ENCODE data around the gene FAF1. TPM values are rescaled to one million over a fixed set of nuclear protein-coding genes. Genes with fewer than 3 reads are reported as not detected.

Gene FAF1
- total and polyA plus RNA-seq, 9 of the 15 experiments (the other 6 are each of a cell fraction or from before 2014, with no cell fraction given): 48.7 to 225 (median 118) TPM

DNA sequence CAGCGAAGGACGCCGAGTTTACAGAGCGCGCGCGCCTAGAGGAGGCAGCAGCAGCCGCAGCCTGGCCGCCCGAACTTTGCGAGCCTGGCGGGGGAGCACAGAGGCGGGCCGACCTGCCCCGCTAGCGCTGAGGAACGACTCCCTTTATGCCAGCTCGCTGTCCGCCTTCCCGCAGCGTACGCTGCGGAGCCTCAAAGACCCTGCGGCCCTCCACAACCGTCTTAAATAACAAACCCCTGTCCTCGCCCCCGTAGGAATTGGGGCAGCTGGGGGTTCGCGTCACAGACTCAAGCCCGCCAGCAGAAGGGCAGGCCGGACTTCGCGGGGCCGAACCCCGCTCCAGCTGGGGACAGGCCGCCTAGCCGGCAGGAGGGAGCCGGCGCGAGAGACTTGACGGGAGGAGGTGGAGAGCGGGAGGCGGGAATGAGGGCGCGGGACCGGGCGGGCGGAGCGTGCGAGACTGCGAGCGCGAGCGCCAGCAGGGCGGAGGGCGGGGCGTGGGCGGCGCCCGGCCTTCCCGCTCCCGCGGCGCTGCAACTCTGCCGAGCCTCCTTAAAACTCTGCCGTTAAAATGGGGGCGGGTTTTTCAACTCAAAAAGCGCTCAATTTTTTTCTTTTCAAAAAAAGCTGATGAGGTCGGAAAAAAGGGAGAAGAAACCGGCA, 8.2 kb upstream of the FAF1 start (continued):
- TF ChIP-seq ARID3B (CRISPR knock-in tag; IDR thresholded peaks at IDR 0.05; ENCODE audit: borderline replicate concordance) (no peak), CXXC5 (CRISPR knock-in tag; IDR thresholded peaks at IDR 0.05) (peak; percentile 96), SOX6 (IDR thresholded peaks at IDR 0.05) (peak; percentile 47; the same call in 1 of the 2 replicates), STAT5B (CRISPR knock-in tag; IDR thresholded peaks at IDR 0.05) (no peak), ZBTB33 (CRISPR knock-in tag; IDR thresholded peaks at IDR 0.05) (no peak; the same call in 1 of the 2 replicates), SMAD3 (CRISPR knock-in tag; conservative IDR thresholded peaks at IDR 0.05) (0 out of 2 replicates have a peak, but pooled peaks have one; percentile 5), BCOR (IDR thresholded peaks at IDR 0.05) (peak; percentile 45), IRF2 (CRISPR knock-in tag; IDR thresholded peaks at IDR 0.05) (no peak), ZZZ3 (IDR thresholded peaks at IDR 0.05) (no peak), LEF1 (IDR thresholded peaks at IDR 0.05) (0 out of 2 replicates have a peak, but pooled peaks have one; percentile 17), NFIC (IDR thresholded peaks at IDR 0.05) (peak; percentile 41), HDAC2 (IDR thresholded peaks at IDR 0.05) (no peak; the same call in 1 of the 2 replicates), SAFB2 (IDR thresholded peaks at IDR 0.05; ENCODE audit: borderline replicate concordance, low read depth, low read length, severe bottlenecking) (no peak), GTF2E2 (tag; IDR thresholded peaks at IDR 0.05) (peak; percentile 94), BCL6 (CRISPR knock-in tag; IDR thresholded peaks at IDR 0.05) (no peak), SAFB (IDR thresholded peaks at IDR 0.05; ENCODE audit: borderline replicate concordance, low read depth, low read length) (no peak), CTBP1 (IDR thresholded peaks at IDR 0.05; ENCODE audit: borderline replicate concordance) (peak; percentile 96), MCM2 (IDR thresholded peaks at IDR 0.05; ENCODE audit: low read depth) (no peak), IFI16 (CRISPR knock-in tag; IDR thresholded peaks at IDR 0.05) (no peak)
- TF ChIP-seq, protein P1, sequence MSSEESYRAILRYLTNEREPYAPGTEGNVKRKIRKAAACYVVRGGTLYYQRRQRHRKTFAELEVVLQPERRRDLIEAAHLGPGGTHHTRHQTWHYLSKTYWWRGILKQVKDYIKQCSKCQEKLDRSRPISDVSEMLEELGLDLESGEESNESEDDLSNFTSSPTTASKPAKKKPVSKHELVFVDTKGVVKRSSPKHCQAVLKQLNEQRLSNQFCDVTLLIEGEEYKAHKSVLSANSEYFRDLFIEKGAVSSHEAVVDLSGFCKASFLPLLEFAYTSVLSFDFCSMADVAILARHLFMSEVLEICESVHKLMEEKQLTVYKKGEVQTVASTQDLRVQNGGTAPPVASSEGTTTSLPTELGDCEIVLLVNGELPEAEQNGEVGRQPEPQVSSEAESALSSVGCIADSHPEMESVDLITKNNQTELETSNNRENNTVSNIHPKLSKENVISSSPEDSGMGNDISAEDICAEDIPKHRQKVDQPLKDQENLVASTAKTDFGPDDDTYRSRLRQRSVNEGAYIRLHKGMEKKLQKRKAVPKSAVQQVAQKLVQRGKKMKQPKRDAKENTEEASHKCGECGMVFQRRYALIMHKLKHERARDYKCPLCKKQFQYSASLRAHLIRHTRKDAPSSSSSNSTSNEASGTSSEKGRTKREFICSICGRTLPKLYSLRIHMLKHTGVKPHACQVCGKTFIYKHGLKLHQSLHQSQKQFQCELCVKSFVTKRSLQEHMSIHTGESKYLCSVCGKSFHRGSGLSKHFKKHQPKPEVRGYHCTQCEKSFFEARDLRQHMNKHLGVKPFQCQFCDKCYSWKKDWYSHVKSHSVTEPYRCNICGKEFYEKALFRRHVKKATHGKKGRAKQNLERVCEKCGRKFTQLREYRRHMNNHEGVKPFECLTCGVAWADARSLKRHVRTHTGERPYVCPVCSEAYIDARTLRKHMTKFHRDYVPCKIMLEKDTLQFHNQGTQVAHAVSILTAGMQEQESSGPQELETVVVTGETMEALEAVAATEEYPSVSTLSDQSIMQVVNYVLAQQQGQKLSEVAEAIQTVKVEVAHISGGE (CRISPR knock-in tag; IDR thresholded peaks at IDR 0.05): peak in 1 of 3 experiments; percentile 59; a peak in 2 of 6 replicates
- TF ChIP-seq, protein P2, sequence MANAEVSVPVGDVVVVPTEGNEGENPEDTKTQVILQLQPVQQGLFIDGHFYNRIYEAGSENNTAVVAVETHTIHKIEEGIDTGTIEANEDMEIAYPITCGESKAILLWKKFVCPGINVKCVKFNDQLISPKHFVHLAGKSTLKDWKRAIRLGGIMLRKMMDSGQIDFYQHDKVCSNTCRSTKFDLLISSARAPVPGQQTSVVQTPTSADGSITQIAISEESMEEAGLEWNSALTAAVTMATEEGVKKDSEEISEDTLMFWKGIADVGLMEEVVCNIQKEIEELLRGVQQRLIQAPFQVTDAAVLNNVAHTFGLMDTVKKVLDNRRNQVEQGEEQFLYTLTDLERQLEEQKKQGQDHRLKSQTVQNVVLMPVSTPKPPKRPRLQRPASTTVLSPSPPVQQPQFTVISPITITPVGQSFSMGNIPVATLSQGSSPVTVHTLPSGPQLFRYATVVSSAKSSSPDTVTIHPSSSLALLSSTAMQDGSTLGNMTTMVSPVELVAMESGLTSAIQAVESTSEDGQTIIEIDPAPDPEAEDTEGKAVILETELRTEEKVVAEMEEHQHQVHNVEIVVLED (CRISPR knock-in tag; IDR thresholded peaks at IDR 0.05): no peak

All from K562 (cell line).